ENCODE measurements around the gene GSTM5. TPM values are rescaled to one million over a fixed set of nuclear protein-coding genes. Genes with fewer than 3 reads are reported as not detected.
"Not testable (repeated sequence)": the region's sequence is repeated elsewhere in the genome, so short reads cannot be mapped to it uniquely, and the experiment has no call there.

GSTM5 gene
- total RNA-seq (2021) = not detected in 2 replicates
- not detected for Bru-seq, nascent RNA
- BruChase-seq, experiment 1, labeled RNA remaining after a 2-hour chase = not detected
- BruChase-seq, experiment 2, labeled RNA remaining after a 6-hour chase = not detected
- long read RNA-seq = 0 reads

DNA sequence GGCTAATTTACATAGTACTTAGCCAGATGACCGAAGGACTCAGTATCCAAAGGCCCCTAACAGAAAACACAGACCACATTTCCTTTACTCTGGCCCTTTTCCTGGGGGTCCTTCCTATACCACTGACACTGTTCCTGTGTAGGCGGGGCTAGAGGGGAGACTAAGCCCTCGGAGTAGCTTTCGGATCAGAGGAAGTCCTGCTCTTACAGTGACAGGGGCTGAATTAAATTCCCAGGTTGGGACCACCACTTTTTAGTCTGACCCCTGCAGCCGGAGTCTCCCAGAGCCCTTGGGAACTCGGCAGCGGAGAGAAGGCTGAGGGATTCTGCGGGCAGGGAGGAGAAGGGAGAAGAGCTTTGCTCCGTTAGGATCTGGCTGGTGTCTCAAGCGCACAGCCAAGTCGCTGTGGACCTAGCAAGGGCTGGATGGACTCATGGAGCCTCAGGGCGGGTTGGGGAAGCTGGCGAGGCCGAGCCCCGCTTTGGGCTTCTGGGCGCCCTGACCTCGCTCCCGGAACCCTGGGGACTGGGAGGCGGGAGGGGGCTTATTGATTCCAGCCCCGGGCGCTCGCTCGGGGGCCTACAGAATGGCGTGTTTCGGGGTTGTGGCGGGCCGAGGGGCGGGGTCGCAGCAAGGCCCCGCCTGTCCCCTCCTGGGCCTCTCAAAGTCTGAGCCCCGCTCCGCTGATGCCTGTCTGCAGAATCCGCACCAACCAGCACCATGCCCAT is at the start of gene GSTM5:
Gene GSTM5, plus strand, starts transcription at position 659 of the 728 bp plus-strand sequence. Its CDS starts 62 bp downstream, at position 721.
- intact Hi-C loops (cut with micrococcal nuclease; ENCODE audit: unreplicated experiment); POLR2A ChIA-PET (ENCODE audit: unreplicated experiment): not testable (repeated sequence)

DNA sequence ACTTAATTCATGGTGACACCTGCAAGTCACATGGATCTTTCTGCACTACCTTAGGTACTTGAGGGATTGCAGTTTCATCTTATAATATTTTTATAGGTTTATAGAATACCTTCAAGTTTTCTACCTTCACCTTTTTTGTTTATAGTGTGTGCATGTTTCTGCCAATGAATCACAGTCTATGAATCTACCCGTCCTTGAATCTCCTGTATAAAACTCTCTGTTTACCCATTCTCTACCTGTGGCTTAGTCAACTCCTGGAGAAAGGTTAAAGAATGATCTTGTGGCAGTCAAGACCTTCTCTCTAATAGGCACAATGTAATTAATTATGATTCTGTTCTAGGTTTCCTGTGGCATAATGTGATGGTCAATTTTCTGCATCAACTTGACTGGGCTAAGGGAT is 47.4 kb upstream of the GSTM5 start:
- Histone ChIP-seq H2AFZ (no peak overlapping the region), H3K79me2 (ENCODE audit: low read depth) (no peaks in the 10 kb centered on the region), H3K9me2 (ENCODE audit: insufficient read depth) (no peaks in the 10 kb centered on the region), H3K4me1 (replicated peaks; ENCODE audit: insufficient read depth) (peaks cover 28% of the 10 kb centered on the region), H3K36me3 (ENCODE audit: low read depth) (no peaks in the 10 kb centered on the region), H3K4me2 (peak overlapping the region; percentile 3; the same call in 1 of the 2 replicates), H3K27me3 (ENCODE audit: insufficient read depth, low read depth) (no peaks in the 10 kb centered on the region), H3K4me3 (no peak overlapping the region), H3F3A (ENCODE audit: insufficient read depth, low read depth) (0 out of 2 replicates have a peak, but pooled peaks cover 8% of the 10 kb centered on the region), H3K27ac (peak overlapping the region; percentile 29), H4K20me1 (ENCODE audit: insufficient read depth) (no peaks in the 10 kb centered on the region), H3K9me3 (ENCODE audit: insufficient read depth, low read depth) (no peaks in the 10 kb centered on the region)
- no peak for TF ChIP-seq EZH2 (IDR thresholded peaks at IDR 0.05; ENCODE audit: low read depth)
- TF ChIP-seq, protein P1, sequence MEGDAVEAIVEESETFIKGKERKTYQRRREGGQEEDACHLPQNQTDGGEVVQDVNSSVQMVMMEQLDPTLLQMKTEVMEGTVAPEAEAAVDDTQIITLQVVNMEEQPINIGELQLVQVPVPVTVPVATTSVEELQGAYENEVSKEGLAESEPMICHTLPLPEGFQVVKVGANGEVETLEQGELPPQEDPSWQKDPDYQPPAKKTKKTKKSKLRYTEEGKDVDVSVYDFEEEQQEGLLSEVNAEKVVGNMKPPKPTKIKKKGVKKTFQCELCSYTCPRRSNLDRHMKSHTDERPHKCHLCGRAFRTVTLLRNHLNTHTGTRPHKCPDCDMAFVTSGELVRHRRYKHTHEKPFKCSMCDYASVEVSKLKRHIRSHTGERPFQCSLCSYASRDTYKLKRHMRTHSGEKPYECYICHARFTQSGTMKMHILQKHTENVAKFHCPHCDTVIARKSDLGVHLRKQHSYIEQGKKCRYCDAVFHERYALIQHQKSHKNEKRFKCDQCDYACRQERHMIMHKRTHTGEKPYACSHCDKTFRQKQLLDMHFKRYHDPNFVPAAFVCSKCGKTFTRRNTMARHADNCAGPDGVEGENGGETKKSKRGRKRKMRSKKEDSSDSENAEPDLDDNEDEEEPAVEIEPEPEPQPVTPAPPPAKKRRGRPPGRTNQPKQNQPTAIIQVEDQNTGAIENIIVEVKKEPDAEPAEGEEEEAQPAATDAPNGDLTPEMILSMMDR (conservative IDR thresholded peaks at IDR 0.05) = no peak
- POLR2A ChIA-PET (ENCODE audit: unreplicated experiment) = no interaction called here
- no TSS peak for BruUV-seq (replicated peaks)
- CTCF ChIA-PET = no interaction called here
- intact Hi-C loops (cut with micrococcal nuclease; ENCODE audit: unreplicated experiment) = no loop called here
- no peak for DNase-seq

More for the DNA sequence above, at the start of gene GSTM5:
- H3K4me3 ChIP-seq; H3K4me2 ChIP-seq; H3K36me3 ChIP-seq (ENCODE audit: low read depth); BruUV-seq (replicated peaks); H2AFZ ChIP-seq; H3K9me2 ChIP-seq (ENCODE audit: insufficient read depth); H4K20me1 ChIP-seq (ENCODE audit: insufficient read depth); H3K79me2 ChIP-seq (ENCODE audit: low read depth); CTCF ChIA-PET; H3F3A ChIP-seq (ENCODE audit: insufficient read depth, low read depth); DNase-seq; H3K27ac ChIP-seq; H3K27me3 ChIP-seq (ENCODE audit: insufficient read depth, low read depth): not testable (repeated sequence)
- H3K9me3 ChIP-seq (ENCODE audit: insufficient read depth, low read depth) = peaks cover 11% of the 10 kb centered on the region; the same call in 1 of the 2 replicates
- H3K4me1 ChIP-seq (replicated peaks; ENCODE audit: insufficient read depth) = peaks cover 18% of the 10 kb centered on the region

DNA sequence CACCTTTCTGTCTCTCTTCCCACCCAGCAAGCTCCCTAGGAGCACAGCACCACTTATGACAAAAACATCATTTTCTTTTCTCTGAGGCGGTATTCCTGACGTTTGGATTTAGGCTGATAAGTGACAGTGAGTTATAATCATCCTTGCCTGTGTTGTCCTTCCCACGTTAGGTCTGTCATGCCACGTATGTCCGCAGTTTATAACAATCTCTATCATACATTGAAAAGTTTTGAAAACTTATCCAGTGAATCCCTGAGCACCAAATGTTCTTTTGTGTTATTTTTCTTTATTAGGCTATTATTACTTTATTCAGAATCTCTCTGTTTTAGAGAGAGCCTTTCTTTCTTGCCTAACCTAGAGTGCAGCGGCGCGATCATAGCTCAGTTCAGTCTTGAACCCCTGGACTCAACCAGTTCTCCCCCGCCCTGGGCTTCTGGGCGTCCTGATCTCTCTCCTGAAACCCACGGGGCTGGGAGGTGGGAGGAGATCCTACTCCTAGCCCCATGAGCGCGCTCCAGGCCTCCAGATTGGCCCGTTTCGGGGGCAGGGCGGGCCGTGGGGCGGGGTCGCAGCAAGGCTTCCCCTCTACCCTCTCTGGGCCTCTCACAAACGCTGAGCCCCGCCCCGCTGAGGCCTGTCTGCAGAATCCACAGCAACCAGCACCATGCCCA is 44.5 kb upstream of the GSTM5 start, which contains the start of gene GSTM2:
Gene GSTM2, plus strand, starts transcription at position 606 of the 671 bp plus-strand sequence. Its CDS starts 59 bp downstream, at position 665.
- Histone ChIP-seq H3K36me3 (ENCODE audit: low read depth) (no peaks in the 10 kb centered on the region), H3K4me1 (replicated peaks; ENCODE audit: insufficient read depth) (peaks cover 19% of the 10 kb centered on the region), H3K9me3 (ENCODE audit: insufficient read depth, low read depth) (no peaks in the 10 kb centered on the region), H3K9me2 (ENCODE audit: insufficient read depth) (no peaks in the 10 kb centered on the region), H3K79me2 (ENCODE audit: low read depth) (no peaks in the 10 kb centered on the region), H3K27ac (no peak within 1 kb of the TSS), H3K4me3 (no peak within 1 kb of the TSS), H2AFZ (no peak within 1 kb of the TSS), H3K4me2 (no peak within 1 kb of the TSS), H3F3A (ENCODE audit: insufficient read depth, low read depth) (peaks cover 8% of the 10 kb centered on the region; the same call in 1 of the 2 replicates), H3K27me3 (ENCODE audit: insufficient read depth, low read depth) (no peaks in the 10 kb centered on the region), H4K20me1 (ENCODE audit: insufficient read depth) (no peaks in the 10 kb centered on the region)
- BruUV-seq (replicated peaks) = no TSS peak
- ChIA-PET POLR2A (ENCODE audit: unreplicated experiment) (no interaction called here), CTCF (no interaction called here)
- DNase-seq = no peak
- intact Hi-C loops (cut with micrococcal nuclease; ENCODE audit: unreplicated experiment) = no loop called here
- TF ChIP-seq, protein P1 (conservative IDR thresholded peaks at IDR 0.05) = no peak
- no peak for TF ChIP-seq EZH2 (IDR thresholded peaks at IDR 0.05; ENCODE audit: low read depth)
